ENCODE results near the gene CCDC102A. TPM values are rescaled to one million over a fixed set of nuclear protein-coding genes. Genes with fewer than 3 reads are reported as not detected.
A peak's percentile ranks its signal among the peaks of the same experiment; 100 is the strongest.

Gene CCDC102A
- total and polyA plus RNA-seq, 2 of the 13 experiments (the other 11 are each of a cell fraction or from before 2014, with no cell fraction given) = 2.1 to 2.8 TPM

DNA sequence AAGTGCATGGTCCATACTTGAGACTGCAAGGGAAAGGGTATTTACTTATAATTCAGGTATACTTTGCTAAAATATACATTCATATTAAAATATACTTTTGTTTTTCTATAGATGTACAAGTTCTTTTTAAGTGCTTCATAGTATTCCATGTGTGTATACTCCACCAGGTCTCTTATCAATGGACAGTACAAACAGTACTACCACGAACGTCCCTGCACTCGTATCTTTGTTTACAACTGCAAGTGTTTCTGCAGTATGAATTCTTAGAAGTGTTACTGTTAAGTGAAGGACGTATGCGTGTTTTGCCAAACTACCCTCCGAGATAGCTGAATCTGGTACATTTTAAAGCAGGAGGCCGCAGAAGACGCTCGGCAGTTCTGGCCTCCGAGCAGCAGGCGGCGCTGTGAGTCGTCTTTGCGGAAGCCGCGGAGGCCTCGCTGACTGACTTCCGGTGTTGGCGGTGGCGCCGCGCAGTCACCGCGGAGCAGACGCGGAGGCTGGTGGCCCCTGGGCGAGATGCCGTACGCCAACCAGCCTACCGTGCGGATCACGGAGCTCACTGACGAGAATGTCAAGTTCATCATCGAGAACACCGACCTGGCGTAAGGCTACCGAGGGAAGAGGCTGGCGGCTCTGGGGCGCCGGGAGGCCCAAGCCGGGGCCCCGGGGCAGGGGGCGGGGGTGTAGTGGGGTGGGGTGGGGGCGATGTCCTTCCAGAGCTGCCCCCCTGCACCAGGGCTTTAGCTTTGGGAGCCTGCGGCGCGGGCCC is 74.0 kb downstream of the CCDC102A start, which contains the start of gene POLR2C (continued):
- TF ChIP-seq, protein P1, sequence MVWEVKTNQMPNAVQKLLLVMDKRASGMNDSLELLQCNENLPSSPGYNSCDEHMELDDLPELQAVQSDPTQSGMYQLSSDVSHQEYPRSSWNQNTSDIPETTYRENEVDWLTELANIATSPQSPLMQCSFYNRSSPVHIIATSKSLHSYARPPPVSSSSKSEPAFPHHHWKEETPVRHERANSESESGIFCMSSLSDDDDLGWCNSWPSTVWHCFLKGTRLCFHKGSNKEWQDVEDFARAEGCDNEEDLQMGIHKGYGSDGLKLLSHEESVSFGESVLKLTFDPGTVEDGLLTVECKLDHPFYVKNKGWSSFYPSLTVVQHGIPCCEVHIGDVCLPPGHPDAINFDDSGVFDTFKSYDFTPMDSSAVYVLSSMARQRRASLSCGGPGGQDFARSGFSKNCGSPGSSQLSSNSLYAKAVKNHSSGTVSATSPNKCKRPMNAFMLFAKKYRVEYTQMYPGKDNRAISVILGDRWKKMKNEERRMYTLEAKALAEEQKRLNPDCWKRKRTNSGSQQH (CRISPR knock-in tag; IDR thresholded peaks at IDR 0.05; ENCODE audit: low read depth) = peak; percentile 92
- TF ChIP-seq ELF1 (CRISPR knock-in tag; IDR thresholded peaks at IDR 0.05) (peak; percentile 99), ZNF883 (CRISPR knock-in tag; IDR thresholded peaks at IDR 0.05; ENCODE audit: not compliant biosample characterization) (no peak), ZNF839 (CRISPR knock-in tag; IDR thresholded peaks at IDR 0.05; ENCODE audit: borderline replicate concordance) (peak; percentile 88; the same call in 1 of the 2 replicates), HMG20A (CRISPR knock-in tag; IDR thresholded peaks at IDR 0.05; ENCODE audit: borderline replicate concordance) (peak; percentile 26; the same call in 1 of the 2 replicates), MAFF (IDR thresholded peaks at IDR 0.05; ENCODE audit: low read depth, low read length) (no peak), CREM (IDR thresholded peaks at IDR 0.05) (peak; percentile 65), CREM (CRISPR knock-in tag; IDR thresholded peaks at IDR 0.05) (no peak), ZNF549 (CRISPR knock-in tag; IDR thresholded peaks at IDR 0.05) (no peak), KLF12 (CRISPR knock-in tag; IDR thresholded peaks at IDR 0.05; ENCODE audit: borderline replicate concordance) (peak; percentile 85; the same call in 1 of the 2 replicates), ZNF10 (CRISPR knock-in tag; IDR thresholded peaks at IDR 0.05; ENCODE audit: borderline replicate concordance, low read depth) (0 out of 2 replicates have a peak, but pooled peaks have one; percentile 85), HNRNPK (IDR thresholded peaks at IDR 0.05; ENCODE audit: low read depth, low read length, poor library complexity, severe bottlenecking) (no peak), NFYC (CRISPR knock-in tag; IDR thresholded peaks at IDR 0.05) (no peak)
- TF ChIP-seq, protein P2, sequence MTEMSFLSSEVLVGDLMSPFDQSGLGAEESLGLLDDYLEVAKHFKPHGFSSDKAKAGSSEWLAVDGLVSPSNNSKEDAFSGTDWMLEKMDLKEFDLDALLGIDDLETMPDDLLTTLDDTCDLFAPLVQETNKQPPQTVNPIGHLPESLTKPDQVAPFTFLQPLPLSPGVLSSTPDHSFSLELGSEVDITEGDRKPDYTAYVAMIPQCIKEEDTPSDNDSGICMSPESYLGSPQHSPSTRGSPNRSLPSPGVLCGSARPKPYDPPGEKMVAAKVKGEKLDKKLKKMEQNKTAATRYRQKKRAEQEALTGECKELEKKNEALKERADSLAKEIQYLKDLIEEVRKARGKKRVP (CRISPR knock-in tag; IDR thresholded peaks at IDR 0.05) = peak in 1 of 2 experiments; percentile 83; a peak in 2 of 4 replicates
- TF ChIP-seq, protein P3, sequence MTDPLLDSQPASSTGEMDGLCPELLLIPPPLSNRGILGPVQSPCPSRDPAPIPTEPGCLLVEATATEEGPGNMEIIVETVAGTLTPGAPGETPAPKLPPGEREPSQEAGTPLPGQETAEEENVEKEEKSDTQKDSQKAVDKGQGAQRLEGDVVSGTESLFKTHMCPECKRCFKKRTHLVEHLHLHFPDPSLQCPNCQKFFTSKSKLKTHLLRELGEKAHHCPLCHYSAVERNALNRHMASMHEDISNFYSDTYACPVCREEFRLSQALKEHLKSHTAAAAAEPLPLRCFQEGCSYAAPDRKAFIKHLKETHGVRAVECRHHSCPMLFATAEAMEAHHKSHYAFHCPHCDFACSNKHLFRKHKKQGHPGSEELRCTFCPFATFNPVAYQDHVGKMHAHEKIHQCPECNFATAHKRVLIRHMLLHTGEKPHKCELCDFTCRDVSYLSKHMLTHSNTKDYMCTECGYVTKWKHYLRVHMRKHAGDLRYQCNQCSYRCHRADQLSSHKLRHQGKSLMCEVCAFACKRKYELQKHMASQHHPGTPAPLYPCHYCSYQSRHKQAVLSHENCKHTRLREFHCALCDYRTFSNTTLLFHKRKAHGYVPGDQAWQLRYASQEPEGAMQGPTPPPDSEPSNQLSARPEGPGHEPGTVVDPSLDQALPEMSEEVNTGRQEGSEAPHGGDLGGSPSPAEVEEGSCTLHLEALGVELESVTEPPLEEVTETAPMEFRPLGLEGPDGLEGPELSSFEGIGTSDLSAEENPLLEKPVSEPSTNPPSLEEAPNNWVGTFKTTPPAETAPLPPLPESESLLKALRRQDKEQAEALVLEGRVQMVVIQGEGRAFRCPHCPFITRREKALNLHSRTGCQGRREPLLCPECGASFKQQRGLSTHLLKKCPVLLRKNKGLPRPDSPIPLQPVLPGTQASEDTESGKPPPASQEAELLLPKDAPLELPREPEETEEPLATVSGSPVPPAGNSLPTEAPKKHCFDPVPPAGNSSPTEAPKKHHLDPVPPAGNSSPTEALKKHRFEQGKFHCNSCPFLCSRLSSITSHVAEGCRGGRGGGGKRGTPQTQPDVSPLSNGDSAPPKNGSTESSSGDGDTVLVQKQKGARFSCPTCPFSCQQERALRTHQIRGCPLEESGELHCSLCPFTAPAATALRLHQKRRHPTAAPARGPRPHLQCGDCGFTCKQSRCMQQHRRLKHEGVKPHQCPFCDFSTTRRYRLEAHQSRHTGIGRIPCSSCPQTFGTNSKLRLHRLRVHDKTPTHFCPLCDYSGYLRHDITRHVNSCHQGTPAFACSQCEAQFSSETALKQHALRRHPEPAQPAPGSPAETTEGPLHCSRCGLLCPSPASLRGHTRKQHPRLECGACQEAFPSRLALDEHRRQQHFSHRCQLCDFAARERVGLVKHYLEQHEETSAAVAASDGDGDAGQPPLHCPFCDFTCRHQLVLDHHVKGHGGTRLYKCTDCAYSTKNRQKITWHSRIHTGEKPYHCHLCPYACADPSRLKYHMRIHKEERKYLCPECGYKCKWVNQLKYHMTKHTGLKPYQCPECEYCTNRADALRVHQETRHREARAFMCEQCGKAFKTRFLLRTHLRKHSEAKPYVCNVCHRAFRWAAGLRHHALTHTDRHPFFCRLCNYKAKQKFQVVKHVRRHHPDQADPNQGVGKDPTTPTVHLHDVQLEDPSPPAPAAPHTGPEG (CRISPR knock-in tag; IDR thresholded peaks at IDR 0.05) = peak; percentile 93
- TF ChIP-seq, protein P4, sequence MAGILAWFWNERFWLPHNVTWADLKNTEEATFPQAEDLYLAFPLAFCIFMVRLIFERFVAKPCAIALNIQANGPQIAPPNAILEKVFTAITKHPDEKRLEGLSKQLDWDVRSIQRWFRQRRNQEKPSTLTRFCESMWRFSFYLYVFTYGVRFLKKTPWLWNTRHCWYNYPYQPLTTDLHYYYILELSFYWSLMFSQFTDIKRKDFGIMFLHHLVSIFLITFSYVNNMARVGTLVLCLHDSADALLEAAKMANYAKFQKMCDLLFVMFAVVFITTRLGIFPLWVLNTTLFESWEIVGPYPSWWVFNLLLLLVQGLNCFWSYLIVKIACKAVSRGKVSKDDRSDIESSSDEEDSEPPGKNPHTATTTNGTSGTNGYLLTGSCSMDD (CRISPR knock-in tag; IDR thresholded peaks at IDR 0.05) = no peak
- TF ChIP-seq, protein P5, sequence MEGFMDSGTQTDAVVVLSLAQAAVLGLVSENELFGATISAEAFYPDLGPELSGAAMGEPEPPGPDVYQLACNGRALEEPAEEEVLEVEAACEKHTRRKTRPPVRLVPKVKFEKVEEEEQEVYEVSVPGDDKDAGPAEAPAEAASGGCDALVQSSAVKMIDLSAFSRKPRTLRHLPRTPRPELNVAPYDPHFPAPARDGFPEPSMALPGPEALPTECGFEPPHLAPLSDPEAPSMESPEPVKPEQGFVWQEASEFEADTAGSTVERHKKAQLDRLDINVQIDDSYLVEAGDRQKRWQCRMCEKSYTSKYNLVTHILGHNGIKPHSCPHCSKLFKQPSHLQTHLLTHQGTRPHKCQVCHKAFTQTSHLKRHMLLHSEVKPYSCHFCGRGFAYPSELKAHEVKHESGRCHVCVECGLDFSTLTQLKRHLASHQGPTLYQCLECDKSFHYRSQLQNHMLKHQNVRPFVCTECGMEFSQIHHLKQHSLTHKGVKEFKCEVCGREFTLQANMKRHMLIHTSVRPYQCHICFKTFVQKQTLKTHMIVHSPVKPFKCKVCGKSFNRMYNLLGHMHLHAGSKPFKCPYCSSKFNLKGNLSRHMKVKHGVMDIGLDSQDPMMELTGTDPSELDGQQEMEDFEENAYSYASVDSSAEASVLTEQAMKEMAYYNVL (CRISPR knock-in tag; IDR thresholded peaks at IDR 0.05; ENCODE audit: borderline replicate concordance) = peak; percentile 68; the same call in 1 of the 2 replicates

Measured in HepG2 (cell line).